HCT116 (cell line): Measurements from ENCODE around the gene SCGN. TPM values are rescaled to one million over a fixed set of nuclear protein-coding genes. Genes with fewer than 3 reads are reported as not detected.

ENCODE experiments used
- ATAC-seq: fragments of 200-7000 bp; cut with Tn5 transposase; 2 replicates; pipeline ENCODE4 v1.9.1; 2020; ENCODE audit warnings: mild to moderate bottlenecking, moderate library complexity
- BruUV-seq: library from RNA; stranded (reverse); fragments of 400-500 nt; replicated peaks from 2 replicates; lab custom pipeline; 2021; lab: Mats Ljungman, UMichigan
- CTCF ChIA-PET: fragments of 300-600 bp; sonication (Branson Sonifier 250); formaldehyde crosslinking; loops from one replicate; lab custom pipeline; 2021; ENCODE audit warnings: antibody characterized with exemption; lab: Charles Lee
- POLR2A ChIA-PET: fragments of 300-600, 350-600 bp; sonication (Branson Sonifier 250); formaldehyde crosslinking; loops from one replicate; lab custom pipeline; 2021; ENCODE audit warnings: antibody characterized with exemption; lab: Charles Lee
- RAD21 ChIA-PET, 2 experiments: fragments of 300-600 bp; sonication (Branson Sonifier 250); formaldehyde crosslinking; loops; one replicate each; lab custom pipeline; 2023; ENCODE audit warnings: low total read pairs in 2 of 2; ENCODE audit not compliant: uncharacterized antibody in 2 of 2, unreplicated experiment in 2 of 2, low non-redundant PET in 1 of 2; lab: Charles Lee
- DNase-seq: peaks from one replicate; pipeline ENCODE4 v3.0.0-alpha.2; 2010; ENCODE audit warnings: low read depth, low spot score
- H2AFZ ChIP-seq: fragments of 200-600 bp; shearing (Covaris generic), sonication (generic); 2 replicates; pipeline ENCODE4 v1.6.1; 2017; ENCODE audit warnings: low read depth, mixed run types, mixed read lengths, antibody characterized with exemption, low read length; ENCODE audit not compliant: poor library complexity, severe bottlenecking
- H3K27ac ChIP-seq: 2 replicates; pipeline ENCODE4 v1.5.1; 2012; ENCODE audit warnings: low read depth, low read length
- H3K27me3 ChIP-seq: fragments of 200-600 bp; sonication (generic); 2 replicates; pipeline ENCODE4 v1.6.1; 2016; ENCODE audit warnings: mixed run types, low read length, mixed read lengths; ENCODE audit not compliant: insufficient read depth
- H3K36me3 ChIP-seq, 2 experiments: fragments of 200-500 bp in 1 of 2; fragments of 200-600 bp in 1 of 2; sonication (Bioruptor generic) in 1 of 2; sonication (generic) in 1 of 2; 2 replicates each; pipeline versions ENCODE4 v1.5.1 to v1.6.1; 2014 to 2016; ENCODE audit warnings: low read length in 2 of 2, inconsistent platforms in 1 of 2, mixed read lengths in 1 of 2, mixed run types in 1 of 2; ENCODE audit not compliant: insufficient read depth in 2 of 2, control insufficient read depth in 1 of 2
- H3K4me1 ChIP-seq, 2 experiments: fragments of 200-600 bp in 1 of 2; sonication (generic) in 1 of 2; 2 replicates each; pipeline versions ENCODE4 v1.5.1 to v1.6.1; 2012 to 2017; ENCODE audit warnings: low read length in 2 of 2, inconsistent platforms in 1 of 2, mild to moderate bottlenecking in 1 of 2, mixed read lengths in 1 of 2, mixed run types in 1 of 2, moderate library complexity in 1 of 2; ENCODE audit not compliant: insufficient read depth in 2 of 2, control insufficient read depth in 1 of 2
- H3K4me2 ChIP-seq: fragments of 200-600 bp; sonication (generic); 2 replicates; pipeline ENCODE4 v1.6.1; 2017; ENCODE audit warnings: mixed run types, low read length, mixed read lengths
- H3K4me3 ChIP-seq, 2 experiments: fragments of 200-600 bp in 1 of 2; sonication (generic) in 1 of 2; replicated peaks in 1 of 2; 2 replicates each; pipeline ENCODE4 v1.5.1; 2011 to 2016; ENCODE audit warnings: low read length in 2 of 2, control low read depth in 1 of 2, low read depth in 1 of 2, mild to moderate bottlenecking in 1 of 2, mixed read lengths in 1 of 2, mixed run types in 1 of 2
- H3K79me2 ChIP-seq: fragments of 200-600 bp; sonication (generic); 2 replicates; pipeline ENCODE4 v1.6.1; 2017; ENCODE audit warnings: mild to moderate bottlenecking, mixed run types, low read length, moderate library complexity, mixed read lengths; ENCODE audit not compliant: insufficient read depth
- H3K9ac ChIP-seq: fragments of 200-600 bp; sonication (generic); 2 replicates; pipeline ENCODE4 v1.6.1; 2016; ENCODE audit warnings: low read length, mixed read lengths
- H3K9me2 ChIP-seq: fragments of 200-600 bp; sonication (generic), shearing (Covaris generic); 2 replicates; pipeline ENCODE4 v1.6.1; 2017; ENCODE audit warnings: mixed run types, mild to moderate bottlenecking, moderate library complexity; ENCODE audit not compliant: insufficient read depth
- H3K9me3 ChIP-seq, 2 experiments: fragments of 200-500 bp in 1 of 2; fragments of 200-600 bp in 1 of 2; sonication (Bioruptor generic) in 1 of 2; sonication (generic) in 1 of 2; 2 replicates each; pipeline ENCODE4 v1.6.1; 2014 to 2017; ENCODE audit warnings: low read length in 2 of 2, mixed read lengths in 2 of 2, inconsistent platforms in 1 of 2, low read depth in 1 of 2, mild to moderate bottlenecking in 1 of 2, mixed run types in 1 of 2, moderate library complexity in 1 of 2; ENCODE audit not compliant: control insufficient read depth in 1 of 2, insufficient read depth in 1 of 2
- H4K20me1 ChIP-seq: fragments of 200-600 bp; sonication (generic), shearing (Covaris generic); 2 replicates; pipeline ENCODE4 v1.6.1; 2017; ENCODE audit warnings: mixed run types, mild to moderate bottlenecking, moderate library complexity; ENCODE audit not compliant: insufficient read depth
- CTCF ChIP-seq, 3 experiments: fragments of 200-600 bp in 1 of 3; sonication (generic) in 1 of 3; IDR thresholded peaks in 2 of 3; conservative IDR thresholded peaks in 1 of 3; 2 replicates each; pipeline ENCODE4 v1.5.1; 2012 to 2017; ENCODE audit warnings: low read depth in 2 of 3, low read length in 2 of 3, antibody characterized with exemption in 1 of 3, borderline replicate concordance in 1 of 3, control low read depth in 1 of 3, mild to moderate bottlenecking in 1 of 3, mixed read lengths in 1 of 3, mixed run types in 1 of 3, moderate library complexity in 1 of 3; ENCODE audit not compliant: insufficient read depth in 1 of 3
- ELF1 ChIP-seq: IDR thresholded peaks from 2 replicates; pipeline ENCODE4 v1.6.1; 2012; ENCODE audit warnings: low read depth, borderline replicate concordance
- EZH2phosphoT487 ChIP-seq: fragments of 200-600 bp; IDR thresholded peaks from 2 replicates; pipeline ENCODE4 v1.6.1; 2018; ENCODE audit warnings: antibody characterized with exemption, borderline replicate concordance
- JUND ChIP-seq: IDR thresholded peaks from 2 replicates; pipeline ENCODE4 v1.6.1; 2012
- MAX ChIP-seq: IDR thresholded peaks from 2 replicates; pipeline ENCODE4 v1.6.1; 2012
- RAD21 ChIP-seq: IDR thresholded peaks from 2 replicates; pipeline ENCODE4 v1.6.1; 2012; ENCODE audit warnings: low read depth, mild to moderate bottlenecking
- ZNF274 ChIP-seq: fragments of 200-500 bp; sonication (Bioruptor generic); IDR thresholded peaks from 2 replicates; pipeline ENCODE4 v1.6.1; 2014; ENCODE audit warnings: mild to moderate bottlenecking, low read depth, low read length, inconsistent platforms
- intact Hi-C: fragments of 100-400 bp; cut with micrococcal nuclease; formaldehyde crosslinking; loops from 2 replicates; pipeline ENCODE4 v1.10.0; 2022
- total RNA-seq: library from RNA; stranded (reverse); gene quantifications from one replicate; pipeline ENCODE4 v1.2.1, GENCODE V29; 2021; ENCODE audit not compliant: unreplicated experiment

SCGN gene
- total RNA-seq, 1 experiment from 2014 or later, result not detected

- Histone ChIP-seq H3K27me3 (no peaks in the 10 kb centered on the region), H3K36me3 (no peaks in the 10 kb centered on the region), H4K20me1 (no peaks in the 10 kb centered on the region), H3K79me2 (no peaks in the 10 kb centered on the region), H3K4me3 (no peak overlapping the region), H3K27ac (no peak overlapping the region), H3K4me2 (no peak overlapping the region), H3K9me3 (no peaks in the 10 kb centered on the region), H2AFZ (no peak overlapping the region), H3K9me2 (no peaks in the 10 kb centered on the region), H3K9ac (no peak overlapping the region), H3K4me1 (peaks cover 0 to 6% of the 10 kb centered on the region in 2 experiments; a peak in 1 of 4 replicates)
- ChIA-PET CTCF (no interaction called here), RAD21 (no interaction called here), POLR2A (no interaction called here)
- DNase-seq (no peak), ATAC-seq (no peak)
- intact Hi-C loops, result no loop called here
- no TSS peak for BruUV-seq
- TF ChIP-seq ZNF274, result no peak
- no peak for TF ChIP-seq MAX
- TF ChIP-seq ELF1, result no peak
- TF ChIP-seq EZH2phosphoT487, result no peak
- TF ChIP-seq CTCF (IDR thresholded peaks at IDR 0.05 in 2 of 3, conservative IDR thresholded peaks at IDR 0.05 in 1 of 3; ENCODE audit: borderline replicate concordance in 1 of 3, insufficient read depth in 1 of 3, low read depth in 2 of 3, low read length in 2 of 3), result peak in 2 of 3 experiments; percentile 22 to 49; a peak in 2 of 6 replicates
- TF ChIP-seq RAD21, result no peak
- TF ChIP-seq JUND, result no peak
Observed at GRCh38 chr6:25746968-25747367, 95.0 kb downstream of the SCGN start.

GRCh38 chr6:25747477-25747876 lies 95.5 kb downstream of the SCGN start:
- no peaks in the 10 kb centered on the region for H3K27me3 ChIP-seq
- H3K9ac ChIP-seq, result no peak overlapping the region
- H4K20me1 ChIP-seq, result no peaks in the 10 kb centered on the region
- BruUV-seq, result no TSS peak
- H3K4me2 ChIP-seq, result no peak overlapping the region
- DNase-seq (no peak), ATAC-seq (no peak)
- CTCF ChIA-PET, result no interaction called here
- RAD21 ChIA-PET, result no interaction called here
- H3K4me1 ChIP-seq, result peaks cover 0 to 6% of the 10 kb centered on the region in 2 experiments; a peak in 1 of 4 replicates
- H3K4me3 ChIP-seq, result no peak overlapping the region
- no peak overlapping the region for H2AFZ ChIP-seq
- H3K79me2 ChIP-seq, result no peaks in the 10 kb centered on the region
- H3K9me2 ChIP-seq, result no peaks in the 10 kb centered on the region
- TF ChIP-seq RAD21, result no peak
- H3K36me3 ChIP-seq, result no peaks in the 10 kb centered on the region
- no peaks in the 10 kb centered on the region for H3K9me3 ChIP-seq
- intact Hi-C loops, result no loop called here
- POLR2A ChIA-PET, result no interaction called here
- no peak overlapping the region for H3K27ac ChIP-seq
